Endometrial microvascular endothelial cells (primary cell): ENCODE results near the gene FAM227B. TPM values are rescaled to one million over a fixed set of nuclear protein-coding genes. Genes with fewer than 3 reads are reported as not detected.
"Not testable (repeated sequence)": the region's sequence is repeated elsewhere in the genome, so short reads cannot be mapped to it uniquely, and the experiment has no call there.

ENCODE experiments used
- in situ Hi-C: cut with HindIII; loops from 2 replicates; pipeline ENCODE4 v1.10.0; 2017; ENCODE audit warnings: low sequenced_read_pairs, low pct_unique_long_range_greater_than_20kb; ENCODE audit errors: inconsistent ontology term
- total RNA-seq: library from RNA; depleted of rRNA; stranded (reverse); fragments of >200 nt; gene quantifications from one replicate; pipeline ENCODE4 v1.2.3, GENCODE V29; 2015; ENCODE audit errors: inconsistent ontology term

FAM227B gene
- total RNA-seq, 1 donor from 2014 or later = 2.5 TPM

- in situ Hi-C loops = no loop called here
Observed at GRCh38 chr15:49418811-49419210, 201.8 kb downstream of the FAM227B start.

GRCh38 chr15:49415638-49416037, 205.0 kb downstream of the FAM227B start:
- in situ Hi-C loops = no loop called here

GRCh38 chr15:49415149-49415548, 205.5 kb downstream of the FAM227B start:
- in situ Hi-C loops = no loop called here

GRCh38 chr15:49412797-49413196, 207.8 kb downstream of the FAM227B start:
- in situ Hi-C loops = no loop called here

- in situ Hi-C loops = no loop called here
Observed at GRCh38 chr15:49410641-49411040, 210.0 kb downstream of the FAM227B start.

GRCh38 chr15:49406352-49407118, 214.1 kb downstream of the FAM227B start:
- in situ Hi-C loops = no loop called here

- in situ Hi-C loops = not testable (repeated sequence)
Observed at GRCh38 chr15:49402515-49403296, 217.9 kb downstream of the FAM227B start.

GRCh38 chr15:49387471-49387870, 233.1 kb downstream of the FAM227B start:
- in situ Hi-C loops = no loop called here

- in situ Hi-C loops = no loop called here
Observed at GRCh38 chr15:49383266-49383665, 237.4 kb downstream of the FAM227B start.

- in situ Hi-C loops = no loop called here
Observed at GRCh38 chr15:49382394-49382793, 238.2 kb downstream of the FAM227B start.

- in situ Hi-C loops = no loop called here
Observed at GRCh38 chr15:49380912-49381311, 239.7 kb downstream of the FAM227B start.

- in situ Hi-C loops = no loop called here
Observed at GRCh38 chr15:49379996-49380395, 240.6 kb downstream of the FAM227B start.

GRCh38 chr15:49372366-49372765, 248.3 kb downstream of the FAM227B start:
- in situ Hi-C loops = no loop called here

- in situ Hi-C loops = no loop called here
Observed at GRCh38 chr15:49370782-49371181, 249.8 kb downstream of the FAM227B start.

GRCh38 chr15:49366496-49366895, 254.1 kb downstream of the FAM227B start:
- in situ Hi-C loops = no loop called here

- in situ Hi-C loops = no loop called here
Observed at GRCh38 chr15:49361370-49361769, 259.2 kb downstream of the FAM227B start.

GRCh38 chr15:49354439-49354838, 266.2 kb downstream of the FAM227B start:
- in situ Hi-C loops = not testable (repeated sequence)

GRCh38 chr15:49343546-49343945, 277.1 kb downstream of the FAM227B start:
- in situ Hi-C loops = no loop called here

- in situ Hi-C loops = no loop called here
Observed at GRCh38 chr15:49339656-49340055, 281.0 kb downstream of the FAM227B start.

- in situ Hi-C loops = no loop called here
Observed at GRCh38 chr15:49331951-49332350, 288.7 kb downstream of the FAM227B start.
